AG10803 (cell line): ENCODE results near the gene ENG.

Source experiments
- DNase-seq: peaks from one replicate; pipeline ENCODE4 v3.0.0; 2010; ENCODE audit warnings: low read depth
- H3K4me3 ChIP-seq: 2 replicates; pipeline ENCODE4 v1.5.1; 2011; ENCODE audit warnings: mild to moderate bottlenecking, low read length, control low read depth
- TF ChIP-seq, protein P1 (sequence below): conservative IDR thresholded peaks from 2 replicates; pipeline ENCODE4 v1.5.1; 2011; ENCODE audit warnings: mild to moderate bottlenecking, low read length, control low read depth, inconsistent platforms

Gene ENG

GRCh38 chr9:127854184-127854806, at the start of gene ENG:
ENG (minus strand) TSS chr9:127854658; CDS start chr9:127854355, 303 bp downstream.
- peak within 1 kb of the TSS; percentile 82 for H3K4me3 ChIP-seq
- peak; percentile 71 for DNase-seq
- TF ChIP-seq, protein P1, sequence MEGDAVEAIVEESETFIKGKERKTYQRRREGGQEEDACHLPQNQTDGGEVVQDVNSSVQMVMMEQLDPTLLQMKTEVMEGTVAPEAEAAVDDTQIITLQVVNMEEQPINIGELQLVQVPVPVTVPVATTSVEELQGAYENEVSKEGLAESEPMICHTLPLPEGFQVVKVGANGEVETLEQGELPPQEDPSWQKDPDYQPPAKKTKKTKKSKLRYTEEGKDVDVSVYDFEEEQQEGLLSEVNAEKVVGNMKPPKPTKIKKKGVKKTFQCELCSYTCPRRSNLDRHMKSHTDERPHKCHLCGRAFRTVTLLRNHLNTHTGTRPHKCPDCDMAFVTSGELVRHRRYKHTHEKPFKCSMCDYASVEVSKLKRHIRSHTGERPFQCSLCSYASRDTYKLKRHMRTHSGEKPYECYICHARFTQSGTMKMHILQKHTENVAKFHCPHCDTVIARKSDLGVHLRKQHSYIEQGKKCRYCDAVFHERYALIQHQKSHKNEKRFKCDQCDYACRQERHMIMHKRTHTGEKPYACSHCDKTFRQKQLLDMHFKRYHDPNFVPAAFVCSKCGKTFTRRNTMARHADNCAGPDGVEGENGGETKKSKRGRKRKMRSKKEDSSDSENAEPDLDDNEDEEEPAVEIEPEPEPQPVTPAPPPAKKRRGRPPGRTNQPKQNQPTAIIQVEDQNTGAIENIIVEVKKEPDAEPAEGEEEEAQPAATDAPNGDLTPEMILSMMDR, result peak; percentile 23

- H3K4me3 ChIP-seq, result no peak overlapping the region
- TF ChIP-seq, protein P1, result no peak
- DNase-seq, result no peak
Observed at GRCh38 chr9:127903557-127904475, 49.4 kb upstream of the ENG start.

DNA sequence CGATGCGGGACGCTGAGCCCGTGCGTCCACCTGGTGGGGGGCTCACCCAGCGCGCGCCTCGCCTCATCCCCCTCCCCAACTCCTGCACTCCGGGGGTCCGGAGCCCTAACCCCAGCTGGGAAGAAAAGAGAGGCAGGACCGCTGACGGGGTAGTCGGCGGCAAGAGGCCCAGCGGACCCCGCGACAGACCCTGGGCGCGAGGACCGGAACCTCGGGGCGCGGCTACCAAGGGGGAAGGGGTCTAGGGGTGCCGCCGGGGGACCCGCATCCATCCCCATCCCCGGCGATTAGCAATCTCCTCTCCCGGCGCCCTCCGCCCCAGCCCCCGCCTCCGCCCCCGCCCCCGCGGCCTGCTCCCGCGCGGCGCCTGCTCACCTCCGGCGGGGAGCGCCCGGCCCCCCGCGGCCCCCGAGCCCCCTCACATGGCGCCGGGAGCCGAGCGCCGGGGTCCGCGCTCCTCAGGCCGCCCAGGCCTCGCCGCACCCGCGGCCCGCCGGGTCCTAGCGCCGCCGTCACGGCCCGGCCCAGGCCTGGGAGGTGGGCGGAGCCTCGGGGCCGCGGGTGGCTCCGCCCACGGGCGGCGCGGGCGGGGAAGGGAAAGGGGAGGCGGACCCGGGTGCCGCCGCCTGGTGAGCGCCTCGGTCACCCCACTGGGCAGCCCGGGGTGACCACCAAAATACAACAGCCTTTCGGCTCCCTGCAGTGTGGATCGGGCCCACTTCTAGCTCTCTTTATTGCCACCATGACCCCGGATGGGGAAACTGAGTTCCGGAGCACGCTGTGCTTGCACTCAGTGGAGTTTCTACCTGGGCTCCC, 44.9 kb upstream of the ENG start, which contains the start of gene ST6GALNAC6:
Gene ST6GALNAC6, minus strand, starts transcription at position 476 of the 816 bp plus-strand sequence. CDS start 1,622 bp downstream, outside the sequence.
- peak; percentile 82 for DNase-seq
- peak within 1 kb of the TSS; percentile 92 for H3K4me3 ChIP-seq
- TF ChIP-seq, protein P1, result no peak

DNA sequence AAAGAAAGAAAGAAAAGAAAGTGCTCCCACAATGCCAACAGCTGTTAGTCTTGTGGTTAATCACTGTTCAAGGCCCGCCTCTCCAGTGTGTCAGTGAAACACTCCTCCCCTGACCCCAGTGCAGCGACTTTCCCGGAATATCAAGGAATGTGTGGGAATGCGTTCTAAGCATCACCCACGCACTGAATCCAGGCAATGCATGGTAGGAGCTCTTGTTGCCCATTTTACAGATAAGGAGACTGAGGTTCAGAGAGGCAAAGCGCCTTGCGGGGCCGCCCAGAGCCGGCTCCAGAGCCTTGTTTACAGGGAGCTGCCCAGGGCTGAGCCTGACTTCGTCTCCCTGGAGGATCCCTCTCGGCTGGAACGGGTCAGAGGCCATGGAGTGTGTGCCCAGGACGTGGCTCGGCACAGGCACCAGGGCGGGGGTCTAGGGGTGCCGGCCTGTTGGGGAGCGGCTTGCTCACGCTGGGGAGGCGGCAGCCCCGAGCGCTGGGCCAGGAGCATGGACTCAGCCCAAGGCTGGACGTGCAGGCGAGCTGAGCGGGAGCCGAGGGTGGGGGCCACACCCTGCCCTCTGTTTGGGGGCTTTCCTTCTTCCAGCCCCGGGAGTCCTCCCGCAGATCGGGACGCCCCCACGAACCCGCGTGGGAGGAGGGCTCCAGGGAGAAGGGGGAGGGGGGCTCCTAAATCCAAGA, 44.1 kb upstream of the ENG start:
- peak overlapping the region; percentile 92 for H3K4me3 ChIP-seq
- TF ChIP-seq, protein P1, result no peak
- peak; percentile 95 for DNase-seq

- TF ChIP-seq, protein P1, result no peak
Observed at GRCh38 chr9:127897193-127897692, 42.8 kb upstream of the ENG start.

More at GRCh38 chr9:127897193-127897692, 42.8 kb upstream of the ENG start:
- peak; percentile 72 for DNase-seq
- peak overlapping the region; percentile 92 for H3K4me3 ChIP-seq
